PC-3 (cell line): Measurements from ENCODE around the gene GALNT2. TPM values are rescaled to one million over a fixed set of nuclear protein-coding genes. Genes with fewer than 3 reads are reported as not detected.

Experiments
- ATAC-seq: fragments of 200-7000 bp; cut with Tn5 transposase; 2 replicates; pipeline ENCODE4 v1.9.1; 2020; ENCODE audit warnings: mild to moderate bottlenecking, moderate library complexity
- BruUV-seq: library from RNA; stranded (reverse); fragments of 400-500 nt; replicated peaks from 2 replicates; lab custom pipeline; 2021; lab: Mats Ljungman, UMichigan
- CTCF ChIA-PET: fragments of 300-600 bp; sonication (Branson Sonifier 250); formaldehyde crosslinking; loops from one replicate; lab custom pipeline; 2022; ENCODE audit warnings: antibody characterized with exemption; lab: Charles Lee
- POLR2A ChIA-PET: fragments of 300-600 bp; sonication (Branson Sonifier 250); formaldehyde crosslinking; loops from one replicate; lab custom pipeline; 2022; ENCODE audit warnings: antibody characterized with exemption; ENCODE audit not compliant: unreplicated experiment; lab: Charles Lee
- DNase-seq: peaks from one replicate; pipeline ENCODE4 v3.0.0-alpha.2; 2015
- H2AFZ ChIP-seq: fragments of 300-600 bp; sonication (generic); 2 replicates; pipeline ENCODE4 v1.6.0; 2016; ENCODE audit warnings: antibody characterized with exemption, low read length
- H3F3A ChIP-seq: fragments of 300-600 bp; sonication (generic); one replicate; pipeline ENCODE4 v1.6.0; 2017; ENCODE audit warnings: antibody characterized with exemption, low read length, control low read depth, mild to moderate bottlenecking; ENCODE audit not compliant: unreplicated experiment
- H3K27ac ChIP-seq: fragments of 300-600 bp; sonication (generic); 2 replicates; pipeline ENCODE4 v1.5.1; 2016; ENCODE audit warnings: mild to moderate bottlenecking, low read length
- H3K27me3 ChIP-seq: fragments of 300-600 bp; sonication (generic); 2 replicates; pipeline ENCODE4 v1.6.1; 2016; ENCODE audit warnings: low read length, mixed read lengths
- H3K36me3 ChIP-seq: fragments of 300-600 bp; sonication (generic); 2 replicates; pipeline ENCODE4 v1.6.1; 2016; ENCODE audit warnings: low read depth, mixed run types, low read length, mixed read lengths
- H3K4me1 ChIP-seq: fragments of 300-600 bp; sonication (generic); 2 replicates; pipeline ENCODE4 v1.5.1; 2016; ENCODE audit warnings: low read length; ENCODE audit not compliant: insufficient read depth
- H3K4me2 ChIP-seq: fragments of 300-600 bp; sonication (generic); 2 replicates; pipeline ENCODE4 v1.6.0; 2016; ENCODE audit warnings: low read length
- H3K4me3 ChIP-seq: fragments of 300-600 bp; sonication (generic); 2 replicates; pipeline ENCODE4 v1.5.1; 2016; ENCODE audit warnings: mild to moderate bottlenecking, low read length, mixed read lengths
- H3K79me2 ChIP-seq: fragments of 300-600 bp; sonication (generic); 2 replicates; pipeline ENCODE4 v1.6.1; 2017; ENCODE audit warnings: low read length, mixed read lengths
- H3K9ac ChIP-seq: fragments of 300-600 bp; sonication (generic); 2 replicates; pipeline ENCODE4 v1.6.0; 2016; ENCODE audit warnings: mild to moderate bottlenecking, low read length
- H3K9me2 ChIP-seq: fragments of 300-600 bp; sonication (generic); replicated peaks from 2 replicates; pipeline ENCODE4 v1.6.1; 2016; ENCODE audit warnings: mixed run types, low read length, mixed read lengths
- H3K9me3 ChIP-seq: fragments of 300-600 bp; sonication (generic); 2 replicates; pipeline ENCODE4 v1.6.1; 2016; ENCODE audit warnings: low read length, mixed read lengths
- H4K20me1 ChIP-seq: fragments of 300-600 bp; sonication (generic); 2 replicates; pipeline ENCODE4 v1.6.1; 2016; ENCODE audit warnings: low read length, mixed read lengths
- EZH2 ChIP-seq: fragments of 300-600 bp; sonication (generic); IDR thresholded peaks from one replicate; pipeline ENCODE4 v1.6.1; 2017; ENCODE audit warnings: antibody characterized with exemption, mild to moderate bottlenecking, low read length; ENCODE audit not compliant: unreplicated experiment
- EZH2phosphoT487 ChIP-seq: fragments of 300-600 bp; sonication (generic); IDR thresholded peaks from 2 replicates; pipeline ENCODE4 v1.6.1; 2018; ENCODE audit warnings: mild to moderate bottlenecking, antibody characterized with exemption, low read length, borderline replicate concordance
- intact Hi-C: fragments of 100-400 bp; cut with micrococcal nuclease; formaldehyde crosslinking; loops from 2 replicates; pipeline ENCODE4 v1.9.0; 2023
- total RNA-seq: library from RNA; depleted of rRNA; stranded (reverse); fragments of >200 nt; gene quantifications from 2 replicates; pipeline ENCODE4 v1.2.3, GENCODE V29; 2014
- TF ChIP-seq, protein P1 (sequence below): fragments of 300-600 bp; sonication (generic); conservative IDR thresholded peaks from 2 replicates; pipeline ENCODE4 v1.5.1; 2017; ENCODE audit warnings: antibody characterized with exemption, low read depth, mild to moderate bottlenecking, low read length

Gene GALNT2
- total RNA-seq, 1 experiment from 2014 or later: 182 TPM

DNA sequence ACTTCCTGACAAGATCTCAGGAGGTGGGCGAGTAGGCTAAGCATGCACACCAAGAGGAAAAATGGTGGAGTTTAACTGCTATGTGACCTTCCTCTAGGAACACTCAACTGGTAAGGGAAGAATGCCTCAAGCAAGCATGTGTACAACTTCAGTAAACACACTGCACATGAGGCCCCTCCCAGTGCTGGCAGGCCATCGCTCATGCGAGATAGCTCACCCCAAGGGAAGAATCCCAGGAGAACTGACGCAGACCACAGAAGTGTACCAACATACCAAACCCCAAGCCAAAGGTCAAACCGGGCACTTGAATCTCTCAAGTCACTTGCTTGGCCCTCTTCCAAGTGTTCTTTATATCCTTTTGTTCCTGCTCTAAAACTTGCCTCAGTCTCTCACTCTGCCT, 40.5 kb upstream of the GALNT2 start:
- TF ChIP-seq, protein P1, sequence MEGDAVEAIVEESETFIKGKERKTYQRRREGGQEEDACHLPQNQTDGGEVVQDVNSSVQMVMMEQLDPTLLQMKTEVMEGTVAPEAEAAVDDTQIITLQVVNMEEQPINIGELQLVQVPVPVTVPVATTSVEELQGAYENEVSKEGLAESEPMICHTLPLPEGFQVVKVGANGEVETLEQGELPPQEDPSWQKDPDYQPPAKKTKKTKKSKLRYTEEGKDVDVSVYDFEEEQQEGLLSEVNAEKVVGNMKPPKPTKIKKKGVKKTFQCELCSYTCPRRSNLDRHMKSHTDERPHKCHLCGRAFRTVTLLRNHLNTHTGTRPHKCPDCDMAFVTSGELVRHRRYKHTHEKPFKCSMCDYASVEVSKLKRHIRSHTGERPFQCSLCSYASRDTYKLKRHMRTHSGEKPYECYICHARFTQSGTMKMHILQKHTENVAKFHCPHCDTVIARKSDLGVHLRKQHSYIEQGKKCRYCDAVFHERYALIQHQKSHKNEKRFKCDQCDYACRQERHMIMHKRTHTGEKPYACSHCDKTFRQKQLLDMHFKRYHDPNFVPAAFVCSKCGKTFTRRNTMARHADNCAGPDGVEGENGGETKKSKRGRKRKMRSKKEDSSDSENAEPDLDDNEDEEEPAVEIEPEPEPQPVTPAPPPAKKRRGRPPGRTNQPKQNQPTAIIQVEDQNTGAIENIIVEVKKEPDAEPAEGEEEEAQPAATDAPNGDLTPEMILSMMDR: no peak
- no peak for TF ChIP-seq EZH2phosphoT487
- TF ChIP-seq EZH2: no peak
- DNase-seq: no peak
- Histone ChIP-seq H3K4me3 (no peak overlapping the region), H3F3A (no peaks in the 10 kb centered on the region), H3K27ac (no peak overlapping the region), H3K36me3 (no peaks in the 10 kb centered on the region), H3K9me3 (peaks cover 7% of the 10 kb centered on the region; the same call in 1 of the 2 replicates), H3K27me3 (no peaks in the 10 kb centered on the region), H3K9me2 (0 out of 2 replicates have a peak, but pooled peaks cover 4% of the 10 kb centered on the region), H3K9ac (no peak overlapping the region), H3K79me2 (no peaks in the 10 kb centered on the region), H3K4me1 (peaks cover 3% of the 10 kb centered on the region; the same call in 1 of the 2 replicates), H4K20me1 (no peaks in the 10 kb centered on the region), H2AFZ (no peak overlapping the region), H3K4me2 (no peak overlapping the region)
- ChIA-PET CTCF (no interaction called here), POLR2A (no interaction called here)
- BruUV-seq: no TSS peak
- intact Hi-C loops: no loop called here
- ATAC-seq: no peak

DNA sequence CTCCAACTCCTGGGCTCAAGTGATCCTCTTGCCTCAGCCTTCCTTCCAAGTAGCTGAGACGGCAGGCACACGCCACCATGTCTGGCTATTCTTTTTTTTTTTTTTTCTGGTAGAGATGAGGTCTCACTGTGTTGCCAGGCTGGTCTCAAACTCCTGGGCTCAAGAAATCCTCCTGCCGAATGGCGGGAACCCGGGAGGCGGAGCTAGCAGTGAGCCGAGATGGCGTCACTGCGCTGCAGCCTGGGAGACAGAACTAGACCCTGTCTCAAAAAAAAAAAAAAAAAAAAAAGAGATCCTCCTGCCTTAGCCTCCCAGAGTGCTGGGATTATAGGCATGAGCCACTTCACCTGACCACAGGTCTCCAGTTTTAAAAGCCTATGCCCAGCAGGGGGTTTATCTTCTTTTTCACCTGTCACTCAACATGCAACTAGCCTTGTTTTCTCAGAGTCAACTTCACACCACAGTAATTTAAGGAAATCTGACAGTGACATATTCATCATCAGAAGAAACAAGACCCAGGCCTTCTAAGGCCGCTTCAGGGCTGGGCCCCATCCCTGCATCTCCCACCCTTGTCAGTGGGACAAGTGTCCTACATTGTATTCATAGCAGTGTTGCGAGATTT, 38.3 kb upstream of the GALNT2 start:
- Histone ChIP-seq H3F3A (no peaks in the 10 kb centered on the region), H3K9ac (no peak overlapping the region), H3K36me3 (no peaks in the 10 kb centered on the region), H3K4me2 (no peak overlapping the region), H3K27me3 (no peaks in the 10 kb centered on the region), H4K20me1 (no peaks in the 10 kb centered on the region), H3K9me3 (peaks cover 7% of the 10 kb centered on the region; the same call in 1 of the 2 replicates), H3K4me3 (no peak overlapping the region), H3K79me2 (no peaks in the 10 kb centered on the region), H2AFZ (no peak overlapping the region), H3K4me1 (peaks cover 3% of the 10 kb centered on the region; the same call in 1 of the 2 replicates), H3K9me2 (0 out of 2 replicates have a peak, but pooled peaks cover 4% of the 10 kb centered on the region), H3K27ac (no peak overlapping the region)
- BruUV-seq: no TSS peak
- TF ChIP-seq EZH2phosphoT487: no peak
- no peak for TF ChIP-seq EZH2
- TF ChIP-seq, protein P1: no peak
- POLR2A ChIA-PET: interaction anchor here (0.6 kb wide), 1 partner anchor 394 kb away, joined by 9 read pairs; no protein-coding TSS in a partner anchor
- DNase-seq (no peak), ATAC-seq (no peak)
- CTCF ChIA-PET: no interaction called here
- intact Hi-C loops: no loop called here

DNA sequence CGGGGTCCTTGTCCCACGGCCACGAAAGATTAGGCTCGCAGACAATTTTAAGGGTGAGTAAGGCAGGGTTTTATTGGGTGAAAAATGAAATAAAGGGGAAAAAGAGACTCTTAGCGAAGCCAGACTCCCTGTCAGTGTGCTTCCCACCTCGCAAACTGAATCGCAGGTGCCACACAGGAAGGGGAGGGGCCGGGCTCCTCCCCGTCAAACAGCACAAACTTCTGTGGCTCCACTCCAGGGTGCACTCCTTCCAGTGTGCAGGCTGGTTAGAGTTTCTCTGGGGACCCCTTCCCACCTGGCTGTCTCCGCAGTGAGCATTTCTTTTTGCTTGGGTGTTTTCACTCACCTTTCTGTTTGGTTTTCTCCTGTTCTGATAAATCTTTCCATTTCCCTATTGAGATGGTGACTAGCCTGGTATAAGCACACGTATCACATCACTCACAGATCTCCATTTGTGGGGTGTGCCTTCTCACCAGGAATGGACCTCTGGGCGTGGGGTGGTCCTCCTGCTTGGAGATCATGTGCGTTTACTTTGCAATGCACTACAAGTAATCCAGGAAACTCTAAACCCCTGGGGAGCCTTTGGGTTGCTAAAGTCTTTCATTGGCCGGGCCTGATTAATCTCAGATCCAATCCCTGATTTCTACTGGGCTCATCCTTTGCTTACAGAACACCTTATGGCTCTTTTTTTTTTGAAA, 37.6 kb upstream of the GALNT2 start:
- Histone ChIP-seq H3F3A (no peaks in the 10 kb centered on the region), H3K4me3 (no peak overlapping the region), H3K79me2 (no peaks in the 10 kb centered on the region), H3K27me3 (no peaks in the 10 kb centered on the region), H3K4me2 (no peak overlapping the region), H3K9me3 (peaks cover 7% of the 10 kb centered on the region; the same call in 1 of the 2 replicates), H3K9ac (no peak overlapping the region), H2AFZ (no peak overlapping the region), H4K20me1 (no peaks in the 10 kb centered on the region), H3K27ac (no peak overlapping the region), H3K36me3 (no peaks in the 10 kb centered on the region), H3K9me2 (0 out of 2 replicates have a peak, but pooled peaks cover 4% of the 10 kb centered on the region), H3K4me1 (peaks cover 3% of the 10 kb centered on the region; the same call in 1 of the 2 replicates)
- TF ChIP-seq, protein P1: no peak
- no peak for TF ChIP-seq EZH2
- TF ChIP-seq EZH2phosphoT487: no peak
- no peak for DNase-seq
- POLR2A ChIA-PET: no interaction called here
- CTCF ChIA-PET: no interaction called here
- ATAC-seq: no peak
- no TSS peak for BruUV-seq
- intact Hi-C loops: no loop called here
